Right ventricle myocardium superior (tissue), 1 donor: Measurements from ENCODE around the gene GLRX3. TPM values are rescaled to one million over a fixed set of nuclear protein-coding genes. Genes with fewer than 3 reads are reported as not detected.

Source experiments
- ATAC-seq: fragments of 200-7000 bp; cut with Tn5 transposase; one replicate; pipeline ENCODE4 v1.9.1; 2020; ENCODE audit warnings: mild to moderate bottlenecking; ENCODE audit not compliant: poor library complexity
- DNase-seq: peaks from one replicate; pipeline ENCODE4 v3.0.0-alpha.2; 2020
- intact Hi-C: fragments of 100-400 bp; cut with DNase I; formaldehyde crosslinking; loops from one replicate; pipeline ENCODE4 v1.11.2; 2022
- total RNA-seq: library from RNA; stranded (reverse); fragmentation: NEBNext Ultra II Directional; extraction: Animal tissue kit (Norgen Biotek cat#: 25700); gene quantifications from one replicate; pipeline ENCODE4 v1.2.1, GENCODE V29; 2021
- donor health status: DM: no; HTN: yes; CAD: no; lungs with severe emphysema.

GLRX3 gene
- total RNA-seq, 1 donor from 2014 or later: 64.7 TPM

GRCh38 chr10:130128922-130129321 lies 7.3 kb upstream of the GLRX3 start:
- no peak for DNase-seq
- no peak for ATAC-seq
- intact Hi-C loops: no loop called here

GRCh38 chr10:130135676-130136225 lies 440 bp upstream of the GLRX3 start:
- intact Hi-C loops: loop anchor here (2.0 kb wide), 1 partner anchor 25 kb away; the partner anchor contains the start of gene C10orf143
- DNase-seq: no peak
- ATAC-seq: peak; percentile 34

GRCh38 chr10:130137090-130137448 lies 878 bp downstream of the GLRX3 start:
- ATAC-seq (no peak), DNase-seq (no peak)
- intact Hi-C loops: no loop called here

- ATAC-seq (no peak), DNase-seq (no peak)
- intact Hi-C loops: no loop called here
Observed at GRCh38 chr10:130137659-130138478, 1.7 kb downstream of the GLRX3 start.

- ATAC-seq: no peak
- intact Hi-C loops: no loop called here
- no peak for DNase-seq
Observed at GRCh38 chr10:130138479-130138866, 2.3 kb downstream of the GLRX3 start.

GRCh38 chr10:130140425-130140824 lies 4.2 kb downstream of the GLRX3 start:
- no peak for DNase-seq
- intact Hi-C loops: no loop called here
- no peak for ATAC-seq

- intact Hi-C loops: no loop called here
- no peak for DNase-seq
- ATAC-seq: no peak
Observed at GRCh38 chr10:130141038-130141437, 4.8 kb downstream of the GLRX3 start.

GRCh38 chr10:130141460-130141859 lies 5.3 kb downstream of the GLRX3 start:
- intact Hi-C loops: no loop called here
- ATAC-seq (no peak), DNase-seq (no peak)

GRCh38 chr10:130141878-130142277 lies 5.7 kb downstream of the GLRX3 start:
- ATAC-seq (no peak), DNase-seq (no peak)
- intact Hi-C loops: no loop called here

GRCh38 chr10:130146042-130146441 lies 9.9 kb downstream of the GLRX3 start:
- DNase-seq (no peak), ATAC-seq (no peak)
- intact Hi-C loops: no loop called here

- no peak for DNase-seq
- intact Hi-C loops: no loop called here
- ATAC-seq: no peak
Observed at GRCh38 chr10:130159192-130159794, 23.1 kb downstream of the GLRX3 start.

- intact Hi-C loops: no loop called here
- DNase-seq (no peak), ATAC-seq (no peak)
Observed at GRCh38 chr10:130160775-130161174, 24.6 kb downstream of the GLRX3 start.

GRCh38 chr10:130161331-130161730 lies 25.1 kb downstream of the GLRX3 start:
- intact Hi-C loops: no loop called here
- DNase-seq (no peak), ATAC-seq (no peak)

- ATAC-seq (no peak), DNase-seq (no peak)
- intact Hi-C loops: no loop called here
Observed at GRCh38 chr10:130167193-130167592, 31.0 kb downstream of the GLRX3 start.

- ATAC-seq (no peak), DNase-seq (no peak)
- intact Hi-C loops: no loop called here
Observed at GRCh38 chr10:130167707-130168106, 31.5 kb downstream of the GLRX3 start.

GRCh38 chr10:130169136-130169859 lies 33.1 kb downstream of the GLRX3 start:
- intact Hi-C loops: no loop called here
- ATAC-seq (no peak), DNase-seq (no peak)

- ATAC-seq (no peak), DNase-seq (no peak)
- intact Hi-C loops: no loop called here
Observed at GRCh38 chr10:130171196-130171595, 35.0 kb downstream of the GLRX3 start.

- no peak for ATAC-seq
- intact Hi-C loops: no loop called here
- no peak for DNase-seq
Observed at GRCh38 chr10:130174328-130174727, 38.1 kb downstream of the GLRX3 start.

GRCh38 chr10:130175074-130175473 lies 38.9 kb downstream of the GLRX3 start:
- DNase-seq (no peak), ATAC-seq (no peak)
- intact Hi-C loops: no loop called here

- DNase-seq: no peak
- peak; percentile 77 for ATAC-seq
- intact Hi-C loops: no loop called here
Observed at GRCh38 chr10:130177250-130177649, 41.1 kb downstream of the GLRX3 start.
